Effector memory CD8-positive, alpha-beta T cell (primary cell): Measurements from ENCODE around the gene HEATR9.
A peak's percentile ranks its signal among the peaks of the same experiment; 100 is the strongest.

ENCODE experiments used
- ATAC-seq: fragments of 150-1000 bp; cut with Tn5 transposase; replicated peaks from 2 replicates; pipeline ENCODE4 v1.10.0; 2021; ENCODE audit warnings: mild to moderate bottlenecking, moderate library complexity
- DNase-seq, 3 experiments: peaks; one replicate each; pipeline ENCODE4 v3.0.0; 2021
- H3K27ac Mint-ChIP-seq, 2 donors: one replicate each; pipeline ENCODE4 v1.8.0; 2022; ENCODE audit warnings: mild to moderate bottlenecking in 2 of 2, mixed read lengths in 2 of 2, moderate library complexity in 2 of 2
- H3K27me3 Mint-ChIP-seq, 2 donors: one replicate each; pipeline ENCODE4 v1.8.0; 2022; ENCODE audit warnings: mixed read lengths in 2 of 2
- H3K36me3 Mint-ChIP-seq: one replicate; pipeline ENCODE4 v1.8.0; 2022; ENCODE audit warnings: mild to moderate bottlenecking, moderate library complexity, mixed read lengths; ENCODE audit not compliant: insufficient read depth
- H3K4me1 Mint-ChIP-seq, 2 donors: one replicate each; pipeline ENCODE4 v1.8.0; 2022; ENCODE audit warnings: low read depth in 2 of 2, mixed read lengths in 2 of 2
- H3K4me3 Mint-ChIP-seq, 2 donors: one replicate each; pipeline ENCODE4 v1.8.0; 2022; ENCODE audit warnings: mild to moderate bottlenecking in 2 of 2, mixed read lengths in 2 of 2, moderate library complexity in 2 of 2
- H3K9me3 Mint-ChIP-seq, 2 donors: one replicate each; pipeline ENCODE4 v1.8.0; 2022; ENCODE audit warnings: mixed read lengths in 2 of 2

HEATR9 gene

DNA sequence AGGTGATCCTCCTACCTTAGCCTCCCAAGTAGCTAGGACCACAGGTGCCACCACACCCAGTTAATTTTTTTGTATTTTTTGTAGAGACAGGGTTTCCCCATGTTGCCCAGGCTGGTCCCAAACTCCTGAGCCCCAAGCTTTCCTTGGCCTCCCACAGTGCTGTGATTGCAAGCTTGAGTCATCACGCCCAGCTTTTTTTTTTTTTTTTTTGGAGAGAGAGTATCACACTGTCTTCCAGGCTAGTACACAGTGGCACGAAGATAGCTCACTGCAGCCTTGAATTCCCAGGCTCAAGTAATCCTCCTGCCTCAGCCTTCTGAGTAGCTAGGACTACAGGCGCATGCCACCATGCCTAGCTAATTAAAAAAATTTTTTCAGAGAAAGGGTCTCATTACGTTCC lies 27.2 kb downstream of the HEATR9 start:
- peaks cover 2 to 15% of the 10 kb centered on the region in 2 donors for H3K4me1 Mint-ChIP-seq
- H3K4me3 Mint-ChIP-seq = no peak overlapping the region
- H3K27ac Mint-ChIP-seq = peak overlapping the region in 1 of 2 donors; percentile 66
- H3K9me3 Mint-ChIP-seq = no peaks in the 10 kb centered on the region
- DNase-seq (no peak), ATAC-seq (no peak)
- no peaks in the 10 kb centered on the region for H3K27me3 Mint-ChIP-seq
- H3K36me3 Mint-ChIP-seq = peaks cover 91% of the 10 kb centered on the region

DNA sequence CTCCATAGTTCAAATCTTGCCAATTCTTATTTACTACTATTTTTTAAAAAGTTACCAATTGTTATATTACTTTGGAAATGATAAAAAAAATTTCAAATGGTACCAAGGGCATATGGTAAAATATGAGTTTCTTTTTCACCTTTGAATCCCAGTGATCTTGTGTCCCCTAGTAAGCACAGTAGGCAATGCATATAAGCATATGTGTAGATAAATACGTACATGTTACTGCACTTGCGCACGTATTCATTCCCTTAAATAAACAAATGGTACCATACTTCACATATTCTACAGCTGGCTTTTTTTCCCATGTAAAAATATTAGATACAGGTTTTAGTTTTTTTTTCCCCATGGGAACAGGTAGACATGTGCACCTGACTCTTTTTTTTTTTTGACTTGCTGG lies 27.6 kb downstream of the HEATR9 start:
- Mint-ChIP-seq H3K4me3 (no peak overlapping the region), H3K36me3 (peaks cover 95% of the 10 kb centered on the region), H3K4me1 (peaks cover 2 to 11% of the 10 kb centered on the region in 2 donors), H3K27me3 (no peaks in the 10 kb centered on the region), H3K9me3 (no peaks in the 10 kb centered on the region), H3K27ac (no peak overlapping the region)
- ATAC-seq (no peak), DNase-seq (no peak)

DNA sequence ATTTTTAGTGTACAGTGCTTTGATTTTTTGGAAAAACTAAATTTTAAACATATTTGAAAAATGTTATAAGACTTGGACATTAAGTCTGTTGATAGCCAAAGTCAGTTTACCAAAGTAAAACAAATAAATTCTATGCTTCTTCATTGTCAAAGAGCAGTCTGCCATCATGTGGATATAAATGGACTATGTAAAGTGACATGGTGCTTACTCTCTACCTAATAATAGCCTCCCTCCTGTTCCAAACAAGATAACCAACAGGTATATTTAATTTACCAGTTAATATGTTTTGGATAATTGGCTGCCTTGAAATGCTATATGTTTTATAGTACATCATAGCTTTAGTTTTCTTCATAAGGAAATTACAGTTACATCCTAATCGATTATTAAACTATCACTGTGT lies 43.5 kb downstream of the HEATR9 start:
- H3K36me3 Mint-ChIP-seq = peaks cover 98% of the 10 kb centered on the region
- no peaks in the 10 kb centered on the region for H3K9me3 Mint-ChIP-seq
- peaks cover 3 to 22% of the 10 kb centered on the region in 2 donors for H3K4me1 Mint-ChIP-seq
- no peak for DNase-seq
- no peak for ATAC-seq
- no peak overlapping the region for H3K4me3 Mint-ChIP-seq
- no peak overlapping the region for H3K27ac Mint-ChIP-seq
- H3K27me3 Mint-ChIP-seq = no peaks in the 10 kb centered on the region

DNA sequence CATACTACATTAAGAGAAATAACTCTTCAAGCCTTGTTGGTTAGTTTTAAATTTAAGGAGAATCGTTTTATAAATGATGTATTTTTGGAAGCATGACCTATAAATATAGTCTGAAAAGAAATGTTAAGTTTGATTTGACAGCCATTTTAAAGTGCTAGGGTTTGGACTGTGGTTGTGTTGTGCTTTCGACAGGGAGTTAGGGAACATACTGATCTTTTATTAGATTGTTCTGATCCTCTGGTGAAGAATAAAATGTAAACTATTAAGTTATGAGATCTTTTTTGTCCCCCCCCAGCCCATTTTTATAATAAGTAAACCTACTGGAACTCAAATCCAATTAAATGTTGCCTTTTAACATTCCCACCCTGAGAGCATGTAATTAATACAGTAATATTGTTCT lies 47.4 kb downstream of the HEATR9 start:
- no peak for ATAC-seq
- H3K4me1 Mint-ChIP-seq = peaks cover 3 to 30% of the 10 kb centered on the region in 2 donors
- peak overlapping the region in 1 of 2 donors; percentile 49 for H3K27ac Mint-ChIP-seq

DNA sequence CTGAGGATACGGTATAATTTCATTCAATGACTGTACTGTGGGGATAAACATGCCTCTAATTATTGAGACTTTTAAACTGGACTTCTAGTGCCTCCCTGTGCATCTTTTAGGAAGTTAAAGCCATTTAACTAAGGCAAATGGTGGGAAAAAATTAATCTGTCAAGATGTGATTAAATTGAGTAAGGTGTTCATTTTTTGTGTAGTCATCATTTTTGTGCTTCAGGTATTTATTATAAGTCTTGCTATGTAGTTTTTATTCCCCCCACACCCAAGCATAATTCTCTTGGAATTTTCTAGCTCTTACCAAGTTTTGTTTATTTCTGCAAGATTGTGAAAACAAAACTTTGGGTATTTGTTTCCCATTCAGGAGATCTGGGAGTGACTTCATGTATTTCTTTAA lies 49.2 kb downstream of the HEATR9 start:
- ATAC-seq (no peak), DNase-seq (no peak)
- no peaks in the 10 kb centered on the region for H3K9me3 Mint-ChIP-seq
- H3K27ac Mint-ChIP-seq = peak overlapping the region in 1 of 2 donors; percentile 52
- H3K4me1 Mint-ChIP-seq = peaks cover 10 to 41% of the 10 kb centered on the region in 2 donors
- H3K36me3 Mint-ChIP-seq = peaks cover 77% of the 10 kb centered on the region
- no peaks in the 10 kb centered on the region for H3K27me3 Mint-ChIP-seq
- no peak overlapping the region for H3K4me3 Mint-ChIP-seq

More for the DNA sequence above, 47.4 kb downstream of the HEATR9 start:
- H3K27me3 Mint-ChIP-seq = no peaks in the 10 kb centered on the region
- no peak overlapping the region for H3K4me3 Mint-ChIP-seq
- no peaks in the 10 kb centered on the region for H3K9me3 Mint-ChIP-seq
- peaks cover 95% of the 10 kb centered on the region for H3K36me3 Mint-ChIP-seq
- no peak for DNase-seq

DNA sequence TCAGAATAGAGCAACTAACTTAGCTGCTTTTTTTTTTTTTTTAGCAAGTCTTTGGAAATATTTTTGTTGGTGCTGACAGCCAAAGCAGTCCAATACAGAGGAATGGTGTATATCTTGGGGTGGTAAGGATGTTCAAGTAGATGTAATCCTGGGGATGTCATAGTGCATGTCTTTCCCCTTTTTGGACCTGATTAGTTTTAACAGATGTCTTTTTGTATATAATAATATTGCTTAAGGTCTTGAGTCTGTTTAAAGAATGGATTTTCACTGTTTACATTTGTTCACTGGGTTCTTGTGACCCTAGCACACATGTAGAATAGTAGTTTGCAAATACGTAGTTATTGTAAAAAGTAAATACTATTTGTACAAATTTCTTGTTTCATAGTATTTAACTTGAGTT lies 51.5 kb downstream of the HEATR9 start:
- Mint-ChIP-seq H3K9me3 (no peaks in the 10 kb centered on the region), H3K36me3 (peaks cover 60% of the 10 kb centered on the region), H3K27me3 (no peaks in the 10 kb centered on the region), H3K27ac (peak overlapping the region in 1 of 2 donors; percentile 49), H3K4me1 (peaks cover 21 to 42% of the 10 kb centered on the region in 2 donors), H3K4me3 (peak overlapping the region in 1 of 2 donors; percentile 14)
- ATAC-seq (no peak), DNase-seq (no peak)

DNA sequence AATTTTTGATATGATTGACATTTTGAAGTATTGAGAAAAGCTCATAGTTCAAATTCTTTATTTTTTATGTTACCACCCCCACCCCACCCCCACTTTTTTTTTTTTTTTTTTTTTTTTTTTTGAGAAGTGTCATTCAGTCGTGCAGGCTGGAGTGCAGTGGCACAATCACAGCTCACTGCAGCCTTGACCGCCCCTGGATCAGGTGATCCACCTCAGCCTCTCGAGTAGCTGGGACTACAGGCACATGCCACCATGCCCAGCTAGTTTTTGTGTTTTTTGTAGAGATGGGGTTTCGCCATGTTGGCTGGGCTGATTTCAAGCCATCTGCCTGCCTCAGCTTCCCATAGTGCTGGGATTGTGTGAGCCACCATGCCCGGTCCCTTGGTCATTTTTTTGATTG lies 52.0 kb downstream of the HEATR9 start:
- H3K4me3 Mint-ChIP-seq = peak overlapping the region in 1 of 2 donors; percentile 14
- peaks cover 60% of the 10 kb centered on the region for H3K36me3 Mint-ChIP-seq
- no peaks in the 10 kb centered on the region for H3K27me3 Mint-ChIP-seq
- DNase-seq (no peak), ATAC-seq (no peak)
- H3K4me1 Mint-ChIP-seq = peaks cover 21 to 46% of the 10 kb centered on the region in 2 donors
- peak overlapping the region in 1 of 2 donors; percentile 49 for H3K27ac Mint-ChIP-seq
- H3K9me3 Mint-ChIP-seq = no peaks in the 10 kb centered on the region

DNA sequence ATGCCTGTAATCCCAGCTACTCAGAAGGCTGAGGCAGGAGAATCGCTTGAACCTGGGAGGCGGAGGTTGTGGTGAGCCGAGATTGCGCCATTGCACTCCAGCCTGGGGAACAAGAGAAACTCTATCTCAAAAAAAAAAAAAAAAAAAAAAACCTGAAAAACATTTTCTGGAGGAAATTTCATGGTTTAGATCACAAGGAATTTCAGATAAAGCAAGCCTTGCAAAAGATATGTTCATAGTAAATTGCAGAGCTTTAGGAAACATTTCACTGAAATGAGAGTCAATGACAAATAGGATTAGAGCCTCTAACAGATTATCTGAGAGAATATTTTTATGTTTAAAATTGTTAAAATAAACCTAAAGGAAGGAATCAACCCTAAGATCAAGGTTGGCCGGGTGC lies 56.2 kb downstream of the HEATR9 start:
- H3K9me3 Mint-ChIP-seq = no peaks in the 10 kb centered on the region
- H3K27ac Mint-ChIP-seq = peak overlapping the region in 1 of 2 donors; percentile 77
- ATAC-seq = no peak
- H3K4me3 Mint-ChIP-seq = peak overlapping the region in 1 of 2 donors; percentile 90
- no peak for DNase-seq
- H3K4me1 Mint-ChIP-seq = peaks cover 35 to 63% of the 10 kb centered on the region in 2 donors
- no peaks in the 10 kb centered on the region for H3K27me3 Mint-ChIP-seq
- H3K36me3 Mint-ChIP-seq = peaks cover 37% of the 10 kb centered on the region

DNA sequence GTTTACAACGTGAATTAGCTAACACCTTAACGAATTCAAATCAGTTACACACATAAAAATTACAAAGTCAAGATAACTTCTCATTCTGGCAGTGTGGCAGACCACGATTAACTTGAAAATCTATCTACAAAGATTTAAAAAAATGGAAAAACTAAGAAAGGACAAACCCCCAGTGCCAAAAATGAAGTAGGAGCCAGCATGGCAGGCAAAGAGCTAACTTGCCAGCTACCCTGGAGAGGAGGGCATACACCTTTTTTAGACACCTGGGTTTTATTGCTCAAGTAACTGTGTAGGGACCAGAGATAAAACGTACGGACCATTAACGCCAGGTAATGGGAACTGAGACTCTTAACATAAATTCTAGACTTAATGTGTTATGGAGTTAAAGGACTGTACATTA lies 56.9 kb downstream of the HEATR9 start:
- Mint-ChIP-seq H3K27ac (peak overlapping the region in 1 of 2 donors; percentile 52), H3K9me3 (no peaks in the 10 kb centered on the region), H3K4me3 (peak overlapping the region; percentile 90 to 95), H3K36me3 (peaks cover 30% of the 10 kb centered on the region), H3K4me1 (peaks cover 35 to 57% of the 10 kb centered on the region in 2 donors), H3K27me3 (no peaks in the 10 kb centered on the region)
- ATAC-seq = no peak
- DNase-seq = no peak

DNA sequence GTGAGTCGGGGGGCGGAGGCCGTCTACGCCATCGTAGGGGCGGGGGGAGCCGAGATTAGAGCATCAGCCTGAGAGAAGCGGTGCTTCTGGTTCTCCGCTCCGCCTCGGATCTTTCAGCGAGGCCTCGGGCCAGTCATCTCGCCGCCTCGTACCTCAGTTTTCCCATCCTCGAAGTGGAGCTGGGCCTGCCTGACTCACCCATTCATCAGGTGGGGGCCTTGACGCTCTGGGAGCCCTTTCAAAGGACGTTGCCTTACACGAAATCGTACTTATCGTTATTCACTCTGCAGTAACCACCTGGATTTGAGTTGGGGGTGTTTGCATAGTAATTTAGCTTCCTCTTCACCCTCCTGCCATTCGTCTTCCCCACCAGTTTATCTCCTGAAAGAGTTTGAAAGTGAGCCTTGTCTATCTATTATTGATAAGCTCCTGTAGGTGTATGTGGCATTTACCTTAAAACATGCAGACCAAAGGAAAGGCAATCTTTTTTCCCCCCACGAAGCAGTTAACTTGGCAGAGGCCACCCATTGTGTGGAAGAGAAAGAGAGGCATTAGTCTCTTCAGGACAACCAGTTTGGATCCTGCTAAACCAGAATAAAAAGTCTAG lies 58.7 kb downstream of the HEATR9 start:
- Mint-ChIP-seq H3K4me3 (peak overlapping the region; percentile 90 to 95), H3K27ac (peak overlapping the region; percentile 95 to 97), H3K9me3 (no peaks in the 10 kb centered on the region), H3K36me3 (peaks cover 26% of the 10 kb centered on the region), H3K27me3 (no peaks in the 10 kb centered on the region), H3K4me1 (peaks cover 30 to 47% of the 10 kb centered on the region in 2 donors)
- no peak for ATAC-seq
- no peak for DNase-seq

DNA sequence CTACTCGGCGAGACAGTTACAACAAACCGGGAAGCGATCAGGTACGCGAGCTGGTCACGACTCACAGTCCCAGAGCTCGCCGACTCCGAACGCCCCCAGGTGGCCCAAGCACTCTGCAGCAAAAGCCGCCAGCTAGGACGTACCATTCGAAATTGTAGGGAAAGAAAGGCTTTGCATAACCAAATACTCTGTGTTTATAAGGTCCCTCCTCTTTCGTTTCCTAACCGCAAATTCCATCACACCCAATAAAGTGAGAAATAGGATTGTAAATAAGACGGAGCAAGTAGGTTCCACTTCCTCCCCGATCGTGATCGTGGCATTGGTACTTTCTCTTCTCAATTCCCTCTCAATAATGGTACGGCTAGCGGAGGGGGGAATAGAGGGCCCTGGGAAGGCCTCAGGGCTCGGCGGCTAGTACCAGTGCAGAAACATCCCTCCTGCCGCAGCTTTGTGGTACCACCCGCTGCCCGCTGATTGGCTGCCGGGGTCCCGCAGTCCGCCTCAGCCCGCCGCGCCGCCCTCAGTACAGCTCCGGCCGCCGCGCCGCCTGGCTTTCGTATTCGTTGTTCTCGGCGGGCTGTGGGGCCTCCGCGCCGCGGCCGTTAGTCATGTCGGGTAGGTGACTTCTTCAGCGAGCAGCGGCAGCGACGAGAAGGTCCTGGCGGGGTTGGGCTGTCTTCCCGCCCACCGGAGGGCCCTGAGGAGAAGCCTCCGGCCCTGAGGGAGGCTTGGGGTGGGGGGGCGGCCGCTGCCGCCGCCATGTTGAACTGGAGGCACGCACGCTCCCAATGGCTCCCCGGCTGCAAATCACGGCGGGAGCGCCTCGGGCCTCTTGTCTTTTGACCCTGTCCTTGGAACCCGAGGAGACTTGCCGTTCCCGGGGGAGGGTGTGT lies 59.5 kb downstream of the HEATR9 start, which contains the start of gene TAF15:
TAF15 (plus strand) TSS at position 523 of the 893 bp plus-strand sequence; CDS start at position 609, 86 bp downstream.
- H3K4me1 Mint-ChIP-seq = peaks cover 28 to 43% of the 10 kb centered on the region in 2 donors
- H3K4me3 Mint-ChIP-seq = peak within 1 kb of the TSS; percentile 90 to 95
- no peaks in the 10 kb centered on the region for H3K9me3 Mint-ChIP-seq

DNA sequence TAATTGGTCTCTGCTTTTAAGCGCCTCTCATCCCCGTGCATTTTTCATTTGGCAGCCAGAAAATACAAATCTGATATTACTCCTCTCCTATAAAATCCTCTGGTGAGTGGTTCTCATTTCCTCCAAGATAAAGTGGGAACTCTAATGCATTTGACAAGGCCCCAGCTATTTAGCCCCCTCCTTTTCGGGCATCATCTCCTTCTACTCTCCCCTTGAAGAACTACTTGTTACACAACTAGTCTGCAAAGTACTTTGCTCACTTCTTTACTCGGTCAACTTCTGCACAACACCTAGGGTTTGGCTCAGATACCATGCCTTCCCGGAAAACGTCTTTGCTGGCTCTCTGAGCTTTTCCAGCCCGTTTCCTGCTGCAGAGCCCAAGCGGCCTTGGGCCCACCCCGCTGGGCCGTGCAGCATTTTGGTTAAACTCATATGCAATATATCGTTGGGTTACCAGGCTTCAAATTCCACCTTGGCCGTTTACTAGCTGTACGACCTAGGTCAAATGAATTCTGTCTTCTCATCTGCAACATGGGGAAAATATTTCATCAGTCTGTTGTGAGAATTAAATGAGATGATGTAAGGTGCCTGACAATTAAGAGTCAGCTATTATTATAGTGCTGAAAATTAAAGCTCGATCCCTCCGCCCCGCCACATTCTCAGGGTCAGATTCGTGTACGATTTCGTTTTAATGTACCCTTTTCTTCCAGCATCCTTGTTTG lies 60.3 kb downstream of the HEATR9 start:
- no peak for ATAC-seq
- no peaks in the 10 kb centered on the region for H3K27me3 Mint-ChIP-seq
- H3K4me1 Mint-ChIP-seq = peaks cover 22 to 36% of the 10 kb centered on the region in 2 donors
- peak overlapping the region; percentile 95 to 97 for H3K27ac Mint-ChIP-seq
- H3K36me3 Mint-ChIP-seq = peaks cover 26% of the 10 kb centered on the region
- H3K9me3 Mint-ChIP-seq = no peaks in the 10 kb centered on the region
- peak overlapping the region; percentile 90 to 95 for H3K4me3 Mint-ChIP-seq
- no peak for DNase-seq

More for the DNA sequence above, 59.5 kb downstream of the HEATR9 start, which contains the start of gene TAF15:
- DNase-seq (peak; percentile 92 to 93 (median 92)), ATAC-seq (peak; percentile 91)
- Mint-ChIP-seq H3K36me3 (peaks cover 26% of the 10 kb centered on the region), H3K27ac (peak within 1 kb of the TSS; percentile 95 to 97), H3K27me3 (no peaks in the 10 kb centered on the region)
